Measurements from ENCODE around the gene RPGR. TPM values are rescaled to one million over a fixed set of nuclear protein-coding genes. Genes with fewer than 3 reads are reported as not detected.

RPGR gene
- polyA plus RNA-seq, 2 donors = 4.3 to 10.0 TPM

- no peaks in the 10 kb centered on the region for H3K4me1 ChIP-seq (ENCODE audit: control insufficient read depth in 2 of 2, insufficient read depth in 2 of 2, low read length in 1 of 2)
- no peaks in the 10 kb centered on the region for H3K9me3 ChIP-seq (ENCODE audit: control insufficient read depth in 2 of 2, insufficient read depth in 1 of 2, low read depth in 1 of 2, low read length in 1 of 2)
- no peak overlapping the region for H3K4me3 ChIP-seq (ENCODE audit: low read depth in 1 of 2, low read length in 2 of 2)
- 63 to 70% methylated on average over 2 of the region's 2 CpGs for WGBS, 2 donors
- H3K36me3 ChIP-seq (ENCODE audit: control insufficient read depth in 2 of 2, insufficient read depth in 2 of 2, low read length in 1 of 2) = no peaks in the 10 kb centered on the region
- H3K27me3 ChIP-seq (ENCODE audit: control insufficient read depth in 1 of 2, insufficient read depth in 2 of 2, low read length in 2 of 2) = peaks cover 0 to 6% of the 10 kb centered on the region in 2 donors
- no peak overlapping the region for H3K27ac ChIP-seq (ENCODE audit: low read depth in 2 of 2, low read length in 1 of 2)
Measured at GRCh38 chrX:38240541-38240940, 86.8 kb downstream of the RPGR start.

- Histone ChIP-seq H3K4me3 (ENCODE audit: low read depth in 1 of 2, low read length in 2 of 2) (no peak overlapping the region), H3K9me3 (ENCODE audit: control insufficient read depth in 2 of 2, insufficient read depth in 1 of 2, low read depth in 1 of 2, low read length in 1 of 2) (no peaks in the 10 kb centered on the region), H3K27me3 (ENCODE audit: control insufficient read depth in 1 of 2, insufficient read depth in 2 of 2, low read length in 2 of 2) (peaks cover 0 to 7% of the 10 kb centered on the region in 2 donors), H3K36me3 (ENCODE audit: control insufficient read depth in 2 of 2, insufficient read depth in 2 of 2, low read length in 1 of 2) (no peaks in the 10 kb centered on the region), H3K27ac (ENCODE audit: low read depth in 2 of 2, low read length in 1 of 2) (no peak overlapping the region), H3K4me1 (ENCODE audit: control insufficient read depth in 2 of 2, insufficient read depth in 2 of 2, low read length in 1 of 2) (no peaks in the 10 kb centered on the region)
- WGBS, 2 donors = 76 to 91% methylated on average over 6 of the region's 6 CpGs
Measured at GRCh38 chrX:38236901-38237615, 90.3 kb downstream of the RPGR start.

GRCh38 chrX:38233891-38234667, 93.2 kb downstream of the RPGR start:
- no peaks in the 10 kb centered on the region for H3K36me3 ChIP-seq (ENCODE audit: control insufficient read depth in 2 of 2, insufficient read depth in 2 of 2, low read length in 1 of 2)
- peaks cover 0 to 4% of the 10 kb centered on the region in 2 donors for H3K27me3 ChIP-seq (ENCODE audit: control insufficient read depth in 1 of 2, insufficient read depth in 2 of 2, low read length in 2 of 2)
- H3K9me3 ChIP-seq (ENCODE audit: control insufficient read depth in 2 of 2, insufficient read depth in 1 of 2, low read depth in 1 of 2, low read length in 1 of 2) = no peaks in the 10 kb centered on the region
- H3K4me3 ChIP-seq (ENCODE audit: low read depth in 1 of 2, low read length in 2 of 2) = no peak overlapping the region
- WGBS, 2 donors = 26 to 35% methylated on average over 3 of the region's 3 CpGs
- H3K4me1 ChIP-seq (ENCODE audit: control insufficient read depth in 2 of 2, insufficient read depth in 2 of 2, low read length in 1 of 2) = no peaks in the 10 kb centered on the region
- H3K27ac ChIP-seq (ENCODE audit: low read depth in 2 of 2, low read length in 1 of 2) = no peak overlapping the region

GRCh38 chrX:38232079-38232686, 95.1 kb downstream of the RPGR start:
- WGBS, 2 donors = 46 to 58% methylated on average over 3 of the region's 3 CpGs
- Histone ChIP-seq H3K36me3 (ENCODE audit: control insufficient read depth in 2 of 2, insufficient read depth in 2 of 2, low read length in 1 of 2) (no peaks in the 10 kb centered on the region), H3K27me3 (ENCODE audit: control insufficient read depth in 1 of 2, insufficient read depth in 2 of 2, low read length in 2 of 2) (peaks cover 0 to 4% of the 10 kb centered on the region in 2 donors), H3K9me3 (ENCODE audit: control insufficient read depth in 2 of 2, insufficient read depth in 1 of 2, low read depth in 1 of 2, low read length in 1 of 2) (no peaks in the 10 kb centered on the region), H3K4me3 (ENCODE audit: low read depth in 1 of 2, low read length in 2 of 2) (no peak overlapping the region), H3K27ac (ENCODE audit: low read depth in 2 of 2, low read length in 1 of 2) (no peak overlapping the region), H3K4me1 (ENCODE audit: control insufficient read depth in 2 of 2, insufficient read depth in 2 of 2, low read length in 1 of 2) (no peaks in the 10 kb centered on the region)

GRCh38 chrX:38225093-38225492, 102.2 kb downstream of the RPGR start:
- no peak overlapping the region for H3K27ac ChIP-seq (ENCODE audit: low read depth in 2 of 2, low read length in 1 of 2)
- WGBS, 2 donors = 18 to 33% methylated on average over 3 of the region's 3 CpGs
- H3K4me3 ChIP-seq (ENCODE audit: low read depth in 1 of 2, low read length in 2 of 2) = no peak overlapping the region
- H3K36me3 ChIP-seq (ENCODE audit: control insufficient read depth in 2 of 2, insufficient read depth in 2 of 2, low read length in 1 of 2) = no peaks in the 10 kb centered on the region
- no peaks in the 10 kb centered on the region for H3K9me3 ChIP-seq (ENCODE audit: control insufficient read depth in 2 of 2, insufficient read depth in 1 of 2, low read depth in 1 of 2, low read length in 1 of 2)
- H3K4me1 ChIP-seq (ENCODE audit: control insufficient read depth in 2 of 2, insufficient read depth in 2 of 2, low read length in 1 of 2) = peaks cover 0 to under 1% of the 10 kb centered on the region in 2 donors
- peaks cover 0 to 13% of the 10 kb centered on the region in 2 donors for H3K27me3 ChIP-seq (ENCODE audit: control insufficient read depth in 1 of 2, insufficient read depth in 2 of 2, low read length in 2 of 2)

GRCh38 chrX:38224160-38224559, 103.1 kb downstream of the RPGR start:
- no peaks in the 10 kb centered on the region for H3K36me3 ChIP-seq (ENCODE audit: control insufficient read depth in 2 of 2, insufficient read depth in 2 of 2, low read length in 1 of 2)
- H3K4me3 ChIP-seq (ENCODE audit: low read depth in 1 of 2, low read length in 2 of 2) = no peak overlapping the region
- H3K27ac ChIP-seq (ENCODE audit: low read depth in 2 of 2, low read length in 1 of 2) = no peak overlapping the region
- H3K27me3 ChIP-seq (ENCODE audit: control insufficient read depth in 1 of 2, insufficient read depth in 2 of 2, low read length in 2 of 2) = peaks cover 0 to 13% of the 10 kb centered on the region in 2 donors
- no peaks in the 10 kb centered on the region for H3K9me3 ChIP-seq (ENCODE audit: control insufficient read depth in 2 of 2, insufficient read depth in 1 of 2, low read depth in 1 of 2, low read length in 1 of 2)
- peaks cover 0 to 5% of the 10 kb centered on the region in 2 donors for H3K4me1 ChIP-seq (ENCODE audit: control insufficient read depth in 2 of 2, insufficient read depth in 2 of 2, low read length in 1 of 2)

GRCh38 chrX:38221391-38221929, 105.8 kb downstream of the RPGR start:
- Histone ChIP-seq H3K9me3 (ENCODE audit: control insufficient read depth in 2 of 2, insufficient read depth in 1 of 2, low read depth in 1 of 2, low read length in 1 of 2) (no peaks in the 10 kb centered on the region), H3K4me3 (ENCODE audit: low read depth in 1 of 2, low read length in 2 of 2) (no peak overlapping the region), H3K27me3 (ENCODE audit: control insufficient read depth in 1 of 2, insufficient read depth in 2 of 2, low read length in 2 of 2) (peaks cover 0 to 13% of the 10 kb centered on the region in 2 donors), H3K27ac (ENCODE audit: low read depth in 2 of 2, low read length in 1 of 2) (no peak overlapping the region), H3K36me3 (ENCODE audit: control insufficient read depth in 2 of 2, insufficient read depth in 2 of 2, low read length in 1 of 2) (no peaks in the 10 kb centered on the region), H3K4me1 (ENCODE audit: control insufficient read depth in 2 of 2, insufficient read depth in 2 of 2, low read length in 1 of 2) (peaks cover 0 to 5% of the 10 kb centered on the region in 2 donors)
- WGBS, 2 donors = 61 to 72% methylated on average over 10 of the region's 10 CpGs

GRCh38 chrX:38220415-38221390, 106.6 kb downstream of the RPGR start, which contains the start of gene SRPX:
Gene SRPX, minus strand, starts transcription at chrX:38220871. Its CDS starts 79 bp downstream, at chrX:38220792.
- Histone ChIP-seq H3K36me3 (ENCODE audit: control insufficient read depth in 2 of 2, insufficient read depth in 2 of 2, low read length in 1 of 2) (no peaks in the 10 kb centered on the region), H3K4me3 (ENCODE audit: low read depth in 1 of 2, low read length in 2 of 2) (peak within 1 kb of the TSS; percentile 31 to 57), H3K27ac (ENCODE audit: low read depth in 2 of 2, low read length in 1 of 2) (no peak within 1 kb of the TSS), H3K4me1 (ENCODE audit: control insufficient read depth in 2 of 2, insufficient read depth in 2 of 2, low read length in 1 of 2) (peaks cover 0 to 5% of the 10 kb centered on the region in 2 donors), H3K27me3 (ENCODE audit: control insufficient read depth in 1 of 2, insufficient read depth in 2 of 2, low read length in 2 of 2) (peaks cover 0 to 13% of the 10 kb centered on the region in 2 donors), H3K9me3 (ENCODE audit: control insufficient read depth in 2 of 2, insufficient read depth in 1 of 2, low read depth in 1 of 2, low read length in 1 of 2) (no peaks in the 10 kb centered on the region)
- 4 to 29% methylated on average over 57 to 75 of the region's 76 CpGs for WGBS, 2 donors
